HEK293T (cell line): ENCODE data around the gene CNGA3.

Source experiments
- CTCF ChIA-PET: fragments of 350-600 bp; formaldehyde crosslinking; extraction: SDS; loops from one replicate; lab custom pipeline; 2021; ENCODE audit warnings: antibody characterized with exemption, inconsistent platforms; lab: Yijun Ruan, JAX
- POLR2A ChIA-PET: fragments of 350-600 bp; formaldehyde crosslinking; extraction: SDS; loops from one replicate; lab custom pipeline; 2020; ENCODE audit warnings: antibody characterized with exemption, inconsistent platforms; lab: Yijun Ruan, JAX
- DNase-seq: peaks from one replicate; pipeline ENCODE4 v3.0.0; 2012; ENCODE audit warnings: mixed read lengths; ENCODE audit errors: extremely low spot score
- ARNT ChIP-seq: fragments of 450-650 bp; IDR thresholded peaks from 2 replicates; pipeline ENCODE4 v1.6.1; 2017; ENCODE audit warnings: mild to moderate bottlenecking
- BHLHE40 ChIP-seq: fragments of 450-650 bp; IDR thresholded peaks from 2 replicates; pipeline ENCODE4 v1.6.1; 2016; ENCODE audit warnings: mild to moderate bottlenecking, moderate library complexity, borderline replicate concordance
- CTBP1 ChIP-seq: fragments of 450-650 bp; IDR thresholded peaks from 2 replicates; pipeline ENCODE4 v1.6.1; 2016; ENCODE audit warnings: borderline replicate concordance
- ELF4 ChIP-seq: fragments of 450-650 bp; IDR thresholded peaks from 2 replicates; pipeline ENCODE4 v1.6.1; 2017; ENCODE audit warnings: antibody characterized with exemption
- FOXA1 ChIP-seq: fragments of 450-650 bp; IDR thresholded peaks from 2 replicates; pipeline ENCODE4 v1.6.1; 2016; ENCODE audit warnings: mild to moderate bottlenecking
- FOXK2 ChIP-seq: fragments of 450-650 bp; IDR thresholded peaks from 2 replicates; pipeline ENCODE4 v1.6.1; 2016; ENCODE audit warnings: mild to moderate bottlenecking
- FOXM1 ChIP-seq: fragments of 450-650 bp; IDR thresholded peaks from 2 replicates; pipeline ENCODE4 v1.6.1; 2017; ENCODE audit warnings: mild to moderate bottlenecking, borderline replicate concordance
- HDGF ChIP-seq: fragments of 450-650 bp; IDR thresholded peaks from 2 replicates; pipeline ENCODE4 v1.6.1; 2017; ENCODE audit warnings: antibody characterized with exemption, borderline replicate concordance
- L3MBTL2 ChIP-seq: fragments of 450-650 bp; conservative IDR thresholded peaks from 2 replicates; pipeline ENCODE4 v1.6.1; 2016; ENCODE audit warnings: mild to moderate bottlenecking
- LEF1 ChIP-seq: fragments of 450-650 bp; IDR thresholded peaks from 2 replicates; pipeline ENCODE4 v1.6.1; 2017; ENCODE audit warnings: mild to moderate bottlenecking, borderline replicate concordance
- NFRKB ChIP-seq: fragments of 450-650 bp; IDR thresholded peaks from 2 replicates; pipeline ENCODE4 v1.6.1; 2016; ENCODE audit warnings: mild to moderate bottlenecking, moderate library complexity
- SP1 ChIP-seq: fragments of 450-650 bp; IDR thresholded peaks from 2 replicates; pipeline ENCODE4 v1.6.1; 2017
- SUZ12 ChIP-seq: fragments of 450-650 bp; IDR thresholded peaks from 2 replicates; pipeline ENCODE4 v1.6.1; 2016; ENCODE audit warnings: mild to moderate bottlenecking
- TARDBP ChIP-seq: fragments of 450-650 bp; IDR thresholded peaks from 2 replicates; pipeline ENCODE4 v1.6.1; 2016
- ZNF384 ChIP-seq: fragments of 450-650 bp; IDR thresholded peaks from 2 replicates; pipeline ENCODE4 v1.6.1; 2016
- TF ChIP-seq, protein P1 (sequence below): fragments of 450-650 bp; IDR thresholded peaks from 2 replicates; pipeline ENCODE4 v1.6.1; 2016

Gene CNGA3

GRCh38 chr2:98377544-98377943, 31.3 kb downstream of the CNGA3 start:
- ChIA-PET POLR2A (no interaction called here), CTCF (interaction anchor here (1.5 kb wide), 1 partner anchor 668 kb away, joined by 4 read pairs; no protein-coding TSS in a partner anchor)
- TF ChIP-seq FOXK2, result no peak
- no peak for TF ChIP-seq ARNT
- no peak for TF ChIP-seq FOXA1
- TF ChIP-seq TARDBP, result no peak
- no peak for TF ChIP-seq BHLHE40
- DNase-seq, result no peak

GRCh38 chr2:98378196-98378595, 31.9 kb downstream of the CNGA3 start:
- DNase-seq, result no peak
- POLR2A ChIA-PET, result no interaction called here
- TF ChIP-seq L3MBTL2 (no peak), LEF1 (no peak), HDGF (no peak), SUZ12 (no peak), SP1 (no peak), ARNT (no peak), ELF4 (no peak), NFRKB (no peak), TARDBP (no peak), FOXK2 (no peak)
- CTCF ChIA-PET, result interaction anchor here (1.5 kb wide), 1 partner anchor 668 kb away, joined by 4 read pairs; no protein-coding TSS in a partner anchor

DNA sequence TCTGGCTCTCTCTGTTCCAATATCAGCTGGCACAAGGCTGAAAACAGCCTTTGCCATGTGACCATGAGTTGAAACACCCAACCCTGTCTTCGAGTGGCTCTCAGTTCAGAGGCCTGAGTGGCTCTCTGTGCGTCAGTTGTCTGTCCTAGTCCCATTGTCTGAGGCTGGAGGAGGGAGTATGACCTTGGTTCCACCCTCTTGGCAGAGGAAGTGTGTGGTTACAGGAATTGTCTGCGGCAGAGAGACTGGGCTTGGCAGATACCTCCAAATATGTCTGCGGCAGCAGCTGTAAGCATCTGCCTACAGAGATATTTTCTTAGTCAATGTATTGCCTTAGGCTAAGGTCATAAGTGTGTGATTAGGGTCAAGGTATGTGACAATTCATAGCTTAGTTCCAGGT, 32.6 kb downstream of the CNGA3 start:
- POLR2A ChIA-PET, result no interaction called here
- CTCF ChIA-PET, result no interaction called here
- no peak for DNase-seq
- TF ChIP-seq BHLHE40 (no peak), L3MBTL2 (no peak), ARNT (no peak), HDGF (no peak), CTBP1 (no peak), LEF1 (no peak), ZNF384 (no peak), SP1 (no peak), FOXM1 (no peak), NFRKB (no peak), SUZ12 (no peak), FOXA1 (no peak), TARDBP (no peak), FOXK2 (no peak)

DNA sequence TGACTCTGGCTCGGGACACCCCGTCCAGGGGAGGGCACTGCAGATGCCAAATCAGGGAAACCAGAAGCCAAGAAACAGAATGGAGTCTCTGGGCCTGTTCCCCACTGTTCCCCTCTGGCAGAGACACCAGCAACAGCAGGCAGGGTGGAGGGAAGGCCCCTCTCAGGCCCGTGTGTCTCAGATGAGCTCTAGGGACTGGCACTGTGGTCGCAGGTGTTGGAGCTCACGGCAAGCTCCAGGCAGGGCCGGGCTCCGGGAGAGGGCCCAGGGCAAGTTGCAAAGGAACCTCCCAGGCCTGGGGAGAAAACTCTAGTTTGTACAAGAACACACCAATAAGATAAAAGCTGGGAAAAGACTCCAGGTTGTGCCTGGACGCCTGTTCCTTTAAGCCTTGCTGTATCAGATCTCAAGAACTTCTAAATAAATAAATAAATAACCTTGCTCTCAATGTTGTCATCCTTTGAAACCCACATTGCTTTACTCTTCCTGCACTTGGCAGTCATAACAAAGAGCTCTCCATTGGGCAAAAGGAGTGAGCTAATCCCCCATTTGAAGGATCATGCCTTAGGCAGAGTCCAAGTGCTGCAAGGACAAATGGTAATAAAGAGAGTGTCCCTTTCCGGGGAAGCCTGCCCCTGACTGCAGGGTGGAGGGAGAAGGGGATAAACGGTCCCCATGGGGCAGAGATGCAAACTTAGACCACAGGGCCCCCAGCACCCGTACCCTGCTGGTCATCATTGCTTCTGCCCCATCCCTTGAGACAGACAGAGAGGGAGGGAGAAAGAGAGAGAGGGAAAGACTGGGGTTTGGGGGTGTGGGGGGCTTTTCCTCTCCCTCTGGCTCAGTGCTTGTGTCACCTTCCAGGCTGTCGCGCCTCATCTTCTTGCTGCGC, 33.3 kb downstream of the CNGA3 start:
- no peak for DNase-seq
- ChIA-PET CTCF (no interaction called here), POLR2A (no interaction called here)
- TF ChIP-seq ZNF384, result no peak
- no peak for TF ChIP-seq SP1
- no peak for TF ChIP-seq FOXA1
- no peak for TF ChIP-seq SUZ12
- TF ChIP-seq, protein P1, sequence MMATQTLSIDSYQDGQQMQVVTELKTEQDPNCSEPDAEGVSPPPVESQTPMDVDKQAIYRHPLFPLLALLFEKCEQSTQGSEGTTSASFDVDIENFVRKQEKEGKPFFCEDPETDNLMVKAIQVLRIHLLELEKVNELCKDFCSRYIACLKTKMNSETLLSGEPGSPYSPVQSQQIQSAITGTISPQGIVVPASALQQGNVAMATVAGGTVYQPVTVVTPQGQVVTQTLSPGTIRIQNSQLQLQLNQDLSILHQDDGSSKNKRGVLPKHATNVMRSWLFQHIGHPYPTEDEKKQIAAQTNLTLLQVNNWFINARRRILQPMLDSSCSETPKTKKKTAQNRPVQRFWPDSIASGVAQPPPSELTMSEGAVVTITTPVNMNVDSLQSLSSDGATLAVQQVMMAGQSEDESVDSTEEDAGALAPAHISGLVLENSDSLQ, result no peak
- no peak for TF ChIP-seq L3MBTL2
- TF ChIP-seq FOXK2, result no peak
- no peak for TF ChIP-seq ELF4
- TF ChIP-seq NFRKB, result no peak

GRCh38 chr2:98380203-98380535, 33.9 kb downstream of the CNGA3 start:
- DNase-seq, result no peak
- POLR2A ChIA-PET, result no interaction called here
- CTCF ChIA-PET, result interaction anchor here (0.6 kb wide), 1 partner anchor 678 kb away, joined by 3 read pairs; no protein-coding TSS in a partner anchor
- TF ChIP-seq NFRKB (no peak), TARDBP (no peak), SP1 (no peak), ARNT (no peak), ELF4 (no peak)
- TF ChIP-seq, protein P1, result no peak

GRCh38 chr2:98381494-98381893, 35.2 kb downstream of the CNGA3 start:
- TF ChIP-seq FOXM1 (no peak), SUZ12 (no peak)
- no peak for DNase-seq
- CTCF ChIA-PET, result no interaction called here
- POLR2A ChIA-PET, result interaction anchor here (0.6 kb wide), 1 partner anchor 799 kb away, joined by 3 read pairs; no protein-coding TSS in a partner anchor

DNA sequence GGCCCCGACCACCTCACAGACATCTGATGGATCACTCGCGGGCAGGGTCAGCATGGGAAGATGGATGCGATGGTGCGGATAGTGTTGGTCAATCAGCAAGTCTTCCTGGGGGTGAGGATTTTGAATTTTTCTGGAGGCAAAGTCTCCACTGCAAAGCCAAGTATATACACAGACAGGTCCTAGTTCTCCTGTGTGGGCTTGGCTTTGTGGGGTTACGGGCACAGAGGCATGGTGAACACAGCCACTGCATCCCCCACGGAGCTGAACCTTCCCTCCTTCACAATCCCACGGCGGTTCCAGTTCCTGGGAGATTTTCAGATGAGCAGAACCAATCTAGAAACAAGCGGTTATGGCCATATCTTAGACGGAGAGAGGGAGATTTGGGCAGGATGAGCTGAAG, 35.8 kb downstream of the CNGA3 start:
- CTCF ChIA-PET, result no interaction called here
- no peak for DNase-seq
- POLR2A ChIA-PET, result no interaction called here
- no peak for TF ChIP-seq ELF4
- no peak for TF ChIP-seq ARNT
- TF ChIP-seq LEF1, result no peak
- TF ChIP-seq BHLHE40, result no peak
- TF ChIP-seq FOXA1, result no peak
- TF ChIP-seq FOXM1, result no peak
- TF ChIP-seq, protein P1, result no peak
- TF ChIP-seq L3MBTL2, result no peak
- no peak for TF ChIP-seq HDGF
- no peak for TF ChIP-seq SUZ12
- no peak for TF ChIP-seq CTBP1
- TF ChIP-seq TARDBP, result no peak
